Urinary bladder (tissue), 4 donors: ENCODE data around the gene SOCS3. TPM values are rescaled to one million over a fixed set of nuclear protein-coding genes. Genes with fewer than 3 reads are reported as not detected.
"Not testable (repeated sequence)": the region's sequence is repeated elsewhere in the genome, so short reads cannot be mapped to it uniquely, and the experiment has no call there.

Experiments used
- DNase-seq: peaks from one replicate; pipeline ENCODE4 v3.0.0-alpha.2; 2015; ENCODE audit errors: extremely low spot score
- H3K27ac ChIP-seq: one replicate; pipeline ENCODE4 v1.5.1; 2013; ENCODE audit warnings: low read depth, mild to moderate bottlenecking, moderate library complexity
- H3K36me3 ChIP-seq: one replicate; pipeline ENCODE4 v1.6.1; 2013; ENCODE audit warnings: mild to moderate bottlenecking, moderate library complexity; ENCODE audit not compliant: insufficient read depth
- H3K4me1 ChIP-seq: one replicate; pipeline ENCODE4 v1.6.1; 2013; ENCODE audit warnings: mild to moderate bottlenecking, moderate library complexity; ENCODE audit not compliant: insufficient read depth
- H3K4me3 ChIP-seq: one replicate; pipeline ENCODE4 v1.5.1; 2013; ENCODE audit warnings: low read depth, low read length
- WGBS: extraction: QIAGEN DNeasy Blood & Tissue Kit; methylation state at CpG from one replicate; pipeline ENCODE4 v1.1.7; 2013; 5-methylcytosine and 5-hydroxymethylcytosine counted together
- polyA plus RNA-seq: library from polyadenylated mRNA; stranded (reverse); fragments of 200-250 nt; gene quantifications from one replicate; pipeline ENCODE4 v1.2.3, GENCODE V29; 2013
- total RNA-seq: library from RNA; depleted of rRNA; stranded (reverse); fragments of >200 nt; gene quantifications from one replicate; pipeline ENCODE4 v1.2.3, GENCODE V29; 2014
- donor health status: healthy with polysubstance abuse.
- donor health status: healthy.

Gene SOCS3
- total and polyA plus RNA-seq, 2 donors = 16.5 to 152 TPM

- Histone ChIP-seq H3K27ac (no peak overlapping the region), H3K36me3 (no peaks in the 10 kb centered on the region), H3K4me1 (no peaks in the 10 kb centered on the region), H3K4me3 (no peak overlapping the region)
- 72% methylated on average over 4 of the region's 4 CpGs for WGBS
- no peak for DNase-seq
These were observed 26.9 kb downstream of the SOCS3 start for GRCh38 chr17:78332991-78333390.

- 89% methylated on average over 12 of the region's 12 CpGs for WGBS
- not testable (repeated sequence) for DNase-seq, H3K4me3 ChIP-seq, H3K4me1 ChIP-seq, H3K27ac ChIP-seq, H3K36me3 ChIP-seq
These were observed 28.5 kb downstream of the SOCS3 start for GRCh38 chr17:78331355-78331754.

GRCh38 chr17:78330570-78331224 lies 29.2 kb downstream of the SOCS3 start:
- H3K36me3 ChIP-seq = no peaks in the 10 kb centered on the region
- WGBS = 57% methylated on average over 13 of the region's 13 CpGs
- H3K27ac ChIP-seq = no peak overlapping the region
- no peaks in the 10 kb centered on the region for H3K4me1 ChIP-seq
- no peak for DNase-seq
- H3K4me3 ChIP-seq = no peak overlapping the region

- no peak for DNase-seq
- H3K36me3 ChIP-seq = no peaks in the 10 kb centered on the region
- H3K4me3 ChIP-seq = no peak overlapping the region
- H3K4me1 ChIP-seq = no peaks in the 10 kb centered on the region
- WGBS = 73% methylated on average over 16 of the region's 16 CpGs
- no peak overlapping the region for H3K27ac ChIP-seq
These were observed 30.4 kb downstream of the SOCS3 start for GRCh38 chr17:78329263-78330059.

- Histone ChIP-seq H3K4me3 (no peak overlapping the region), H3K36me3 (no peaks in the 10 kb centered on the region), H3K4me1 (no peaks in the 10 kb centered on the region), H3K27ac (no peak overlapping the region)
- WGBS = 96% methylated on average over 5 of the region's 5 CpGs
- DNase-seq = no peak
These were observed 32.0 kb downstream of the SOCS3 start for GRCh38 chr17:78327880-78328279.

- Histone ChIP-seq H3K36me3 (no peaks in the 10 kb centered on the region), H3K4me1 (no peaks in the 10 kb centered on the region), H3K27ac (peak overlapping the region; percentile 76), H3K4me3 (no peak overlapping the region)
- 46% methylated on average over 20 of the region's 20 CpGs for WGBS
- no peak for DNase-seq
These were observed 34.7 kb downstream of the SOCS3 start for GRCh38 chr17:78325076-78325687.

GRCh38 chr17:78324391-78325075 lies 35.3 kb downstream of the SOCS3 start:
- WGBS = 10% methylated on average over 18 of the region's 18 CpGs
- no peak overlapping the region for H3K4me3 ChIP-seq
- H3K4me1 ChIP-seq = no peaks in the 10 kb centered on the region
- peak overlapping the region; percentile 76 for H3K27ac ChIP-seq
- DNase-seq = peak; percentile 91
- no peaks in the 10 kb centered on the region for H3K36me3 ChIP-seq

- WGBS = 38% methylated on average over 7 of the region's 7 CpGs
- Histone ChIP-seq H3K4me1 (no peaks in the 10 kb centered on the region), H3K4me3 (no peak overlapping the region), H3K36me3 (no peaks in the 10 kb centered on the region), H3K27ac (peak overlapping the region; percentile 87)
- no peak for DNase-seq
These were observed 36.0 kb downstream of the SOCS3 start for GRCh38 chr17:78323826-78324390.

GRCh38 chr17:78322858-78323455 lies 36.9 kb downstream of the SOCS3 start:
- no peaks in the 10 kb centered on the region for H3K36me3 ChIP-seq
- H3K27ac ChIP-seq = peak overlapping the region; percentile 87
- no peak overlapping the region for H3K4me3 ChIP-seq
- 70% methylated on average over 16 of the region's 16 CpGs for WGBS
- H3K4me1 ChIP-seq = no peaks in the 10 kb centered on the region
- DNase-seq = no peak

- 84% methylated on average over 9 of the region's 9 CpGs for WGBS
- Histone ChIP-seq H3K4me1 (no peaks in the 10 kb centered on the region), H3K27ac (peak overlapping the region; percentile 87), H3K36me3 (no peaks in the 10 kb centered on the region), H3K4me3 (no peak overlapping the region)
- no peak for DNase-seq
These were observed 37.5 kb downstream of the SOCS3 start for GRCh38 chr17:78322327-78322857.

- no peak for DNase-seq
- H3K4me1 ChIP-seq = no peaks in the 10 kb centered on the region
- H3K4me3 ChIP-seq = no peak overlapping the region
- H3K27ac ChIP-seq = no peak overlapping the region
- no peaks in the 10 kb centered on the region for H3K36me3 ChIP-seq
- WGBS = 91% methylated on average over 8 of the region's 8 CpGs
These were observed 41.0 kb downstream of the SOCS3 start for GRCh38 chr17:78318843-78319242.

- Histone ChIP-seq H3K36me3 (no peaks in the 10 kb centered on the region), H3K4me3 (no peak overlapping the region), H3K27ac (no peak overlapping the region), H3K4me1 (no peaks in the 10 kb centered on the region)
- WGBS = 90% methylated on average over 8 of the region's 8 CpGs
- no peak for DNase-seq
These were observed 41.5 kb downstream of the SOCS3 start for GRCh38 chr17:78318407-78318806.
